CD4-positive, alpha-beta memory T cell (primary cell): Measurements from ENCODE around the gene PCDHA12. TPM values are rescaled to one million over a fixed set of nuclear protein-coding genes. Genes with fewer than 3 reads are reported as not detected.
A peak's percentile ranks its signal among the peaks of the same experiment; 100 is the strongest.
"Not testable (repeated sequence)": the region's sequence is repeated elsewhere in the genome, so short reads cannot be mapped to it uniquely, and the experiment has no call there.

Experiments used
- CTCF ChIA-PET: fragments of 350-600 bp; sonication (Branson Sonifier 250); formaldehyde crosslinking; loops from one replicate; lab custom pipeline; 2021; ENCODE audit warnings: inconsistent platforms; ENCODE audit not compliant: partially characterized antibody; lab: Charles Lee
- POLR2A ChIA-PET: fragments of 350-600 bp; sonication (Branson Sonifier 250); formaldehyde crosslinking; loops from one replicate; lab custom pipeline; 2021; ENCODE audit not compliant: partially characterized antibody; lab: Charles Lee
- DNase-seq, 5 donors: peaks; one replicate each; pipeline versions ENCODE4 v3.0.0 to v3.0.0-alpha.2; 2020 to 2022; ENCODE audit warnings: mixed read lengths in 1 of 5
- H3K27ac ChIP-seq: one replicate; pipeline ENCODE4 v1.7.0; 2013; ENCODE audit warnings: low read depth, low read length
- H3K27me3 ChIP-seq: 2 replicates; pipeline ENCODE4 v1.7.0; 2013; ENCODE audit warnings: mild to moderate bottlenecking, low read length, moderate library complexity; ENCODE audit not compliant: insufficient read depth
- H3K36me3 ChIP-seq: 2 replicates; pipeline ENCODE4 v1.7.0; 2013; ENCODE audit warnings: mild to moderate bottlenecking, low read length, moderate library complexity; ENCODE audit not compliant: insufficient read depth
- H3K4me1 ChIP-seq: 2 replicates; pipeline ENCODE4 v1.7.0; 2013; ENCODE audit warnings: mild to moderate bottlenecking, low read length, moderate library complexity; ENCODE audit not compliant: insufficient read depth
- H3K4me3 ChIP-seq, 2 donors: one replicate each; pipeline ENCODE4 v1.7.0; 2013; ENCODE audit warnings: low read length in 2 of 2, mild to moderate bottlenecking in 1 of 2
- H3K9me3 ChIP-seq, 2 donors: one replicate each; pipeline ENCODE4 v1.7.0; 2013; ENCODE audit warnings: low read length in 2 of 2, control low read depth in 1 of 2; ENCODE audit not compliant: control insufficient read depth in 1 of 2
- H3K27ac Mint-ChIP-seq, 7 donors: one replicate each; pipeline ENCODE4 v1.8.0; 2020 to 2021; ENCODE audit warnings: mixed read lengths in 7 of 7, mild to moderate bottlenecking in 6 of 7, inconsistent platforms in 3 of 7, moderate library complexity in 3 of 7
- H3K27me3 Mint-ChIP-seq, 2 donors: one replicate each; pipeline ENCODE4 v1.8.0; 2020 to 2021; ENCODE audit warnings: mixed read lengths in 2 of 2
- H3K36me3 Mint-ChIP-seq, 2 donors: one replicate each; pipeline ENCODE4 v1.8.0; 2020 to 2021; ENCODE audit warnings: mixed read lengths in 2 of 2, inconsistent platforms in 1 of 2, mild to moderate bottlenecking in 1 of 2
- H3K4me1 Mint-ChIP-seq, 4 donors: one replicate each; pipeline ENCODE4 v1.8.0; 2020 to 2021; ENCODE audit warnings: mixed read lengths in 4 of 4, mild to moderate bottlenecking in 1 of 4
- H3K4me3 Mint-ChIP-seq, 8 donors: one replicate each; pipeline ENCODE4 v1.8.0; 2020 to 2021; ENCODE audit warnings: mixed read lengths in 8 of 8, mild to moderate bottlenecking in 7 of 8, moderate library complexity in 6 of 8, inconsistent platforms in 3 of 8
- H3K9me3 Mint-ChIP-seq, 8 donors: one replicate each; pipeline ENCODE4 v1.8.0; 2020 to 2021; ENCODE audit warnings: mixed read lengths in 8 of 8, mild to moderate bottlenecking in 5 of 8, inconsistent platforms in 3 of 8, moderate library complexity in 1 of 8
- intact Hi-C: fragments of 100-400 bp; cut with micrococcal nuclease; formaldehyde crosslinking; loops from one replicate; pipeline ENCODE4 v1.15.1; 2023
- polyA plus RNA-seq, 2 donors: library from polyadenylated mRNA; unstranded; fragments of 300-500 nt; fragmentation: Illumina TruSeq; gene quantifications; one replicate each; pipeline ENCODE4 v1.2.3, GENCODE V29; 2021
- total RNA-seq, 2 experiments: library from RNA; stranded (reverse); gene quantifications; one replicate each; pipeline ENCODE4 v1.2.3, GENCODE V29; 2021

The PCDHA12 gene
- total and polyA plus RNA-seq, 4 experiments from 2014 or later: not detected

GRCh38 chr5:140869555-140869886 is 5.6 kb upstream of the PCDHA12 start:
- DNase-seq: no peak
- H3K27me3 Mint-ChIP-seq: peaks cover 11 to 17% of the 10 kb centered on the region in 2 donors
- H3K36me3 Mint-ChIP-seq: no peaks in the 10 kb centered on the region
- no peak overlapping the region for H3K27ac Mint-ChIP-seq
- ChIA-PET POLR2A (interaction anchor here (0.6 kb wide), 1 partner anchor 10 kb away, joined by 3 read pairs; no protein-coding TSS in a partner anchor), CTCF (no interaction called here)
- H3K4me3 ChIP-seq: no peak overlapping the region
- no peak overlapping the region for H3K27ac ChIP-seq
- H3K4me1 Mint-ChIP-seq: peaks cover 0 to 3% (median 0%) of the 10 kb centered on the region in 4 donors
- H3K36me3 ChIP-seq: no peaks in the 10 kb centered on the region
- peaks cover 3 to 40% (median 21%) of the 10 kb centered on the region in 8 donors for H3K9me3 Mint-ChIP-seq
- intact Hi-C loops: no loop called here
- H3K4me3 Mint-ChIP-seq: no peak overlapping the region
- H3K9me3 ChIP-seq: no peaks in the 10 kb centered on the region
- no peaks in the 10 kb centered on the region for H3K4me1 ChIP-seq
- no peaks in the 10 kb centered on the region for H3K27me3 ChIP-seq

GRCh38 chr5:140870221-140871201 is 4.6 kb upstream of the PCDHA12 start:
- Mint-ChIP-seq H3K27ac (no peak overlapping the region), H3K4me1 (peaks cover 0 to 3% (median 0%) of the 10 kb centered on the region in 4 donors), H3K9me3 (peaks cover 3 to 47% (median 27%) of the 10 kb centered on the region in 8 donors), H3K27me3 (peaks cover 11 to 17% of the 10 kb centered on the region in 2 donors), H3K4me3 (no peak overlapping the region), H3K36me3 (no peaks in the 10 kb centered on the region)
- intact Hi-C loops: no loop called here
- CTCF ChIA-PET: no interaction called here
- POLR2A ChIA-PET: interaction anchor here (0.6 kb wide), 1 partner anchor 11 kb away, joined by 3 read pairs; no protein-coding TSS in a partner anchor
- H3K36me3 ChIP-seq: no peaks in the 10 kb centered on the region
- H3K4me3 ChIP-seq: no peak overlapping the region
- H3K9me3 ChIP-seq: no peaks in the 10 kb centered on the region
- H3K27me3 ChIP-seq: no peaks in the 10 kb centered on the region
- no peak overlapping the region for H3K27ac ChIP-seq
- DNase-seq: no peak
- H3K4me1 ChIP-seq: no peaks in the 10 kb centered on the region

- intact Hi-C loops, H3K4me1 Mint-ChIP-seq, DNase-seq, H3K4me3 Mint-ChIP-seq, POLR2A ChIA-PET, H3K4me3 ChIP-seq, CTCF ChIA-PET, H3K9me3 ChIP-seq, H3K27ac ChIP-seq, H3K36me3 ChIP-seq, H3K4me1 ChIP-seq, H3K27ac Mint-ChIP-seq, H3K27me3 ChIP-seq, H3K36me3 Mint-ChIP-seq: not testable (repeated sequence)
- Mint-ChIP-seq H3K27me3 (peaks cover 17 to 23% of the 10 kb centered on the region in 2 donors), H3K9me3 (peaks cover 3 to 69% (median 47%) of the 10 kb centered on the region in 8 donors)
Observed at GRCh38 chr5:140876541-140877261, 1.6 kb downstream of the PCDHA12 start.

DNA sequence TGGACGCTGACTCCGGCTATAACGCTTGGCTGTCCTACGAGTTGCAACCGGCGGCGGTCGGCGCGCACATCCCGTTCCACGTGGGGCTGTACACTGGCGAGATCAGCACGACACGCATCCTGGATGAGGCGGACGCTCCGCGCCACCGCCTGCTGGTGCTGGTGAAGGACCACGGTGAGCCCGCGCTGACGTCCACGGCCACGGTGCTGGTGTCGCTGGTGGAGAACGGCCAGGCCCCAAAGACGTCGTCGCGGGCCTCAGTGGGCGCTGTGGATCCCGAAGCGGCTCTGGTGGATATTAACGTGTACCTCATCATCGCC is 2.1 kb downstream of the PCDHA12 start:
- peaks cover 0 to 2% of the 10 kb centered on the region in 2 donors for H3K36me3 Mint-ChIP-seq
- peaks cover 3 to 69% (median 46%) of the 10 kb centered on the region in 8 donors for H3K9me3 Mint-ChIP-seq
- Histone ChIP-seq H3K4me3 (no peak overlapping the region), H3K4me1 (no peaks in the 10 kb centered on the region), H3K9me3 (no peaks in the 10 kb centered on the region), H3K27ac (no peak overlapping the region), H3K27me3 (no peaks in the 10 kb centered on the region), H3K36me3 (no peaks in the 10 kb centered on the region)
- DNase-seq: no peak
- H3K4me1 Mint-ChIP-seq: no peaks in the 10 kb centered on the region
- POLR2A ChIA-PET: no interaction called here
- intact Hi-C loops: no loop called here
- peaks cover 19 to 23% of the 10 kb centered on the region in 2 donors for H3K27me3 Mint-ChIP-seq
- H3K4me3 Mint-ChIP-seq: no peak overlapping the region
- CTCF ChIA-PET: no interaction called here
- H3K27ac Mint-ChIP-seq: no peak overlapping the region

GRCh38 chr5:140881889-140882590 is 6.9 kb downstream of the PCDHA12 start, which contains the start of gene PCDHA13:
Gene PCDHA13, plus strand, starts transcription at chr5:140882124. Its CDS starts 145 bp downstream, at chr5:140882269.
- CTCF ChIA-PET: no interaction called here
- Histone ChIP-seq H3K4me1 (no peaks in the 10 kb centered on the region), H3K36me3 (no peaks in the 10 kb centered on the region), H3K9me3 (no peaks in the 10 kb centered on the region), H3K4me3 (no peak within 1 kb of the TSS), H3K27me3 (no peaks in the 10 kb centered on the region), H3K27ac (no peak within 1 kb of the TSS)
- H3K9me3 Mint-ChIP-seq: peaks cover 0 to 58% (median 40%) of the 10 kb centered on the region in 8 donors
- intact Hi-C loops: no loop called here
- H3K4me1 Mint-ChIP-seq: no peaks in the 10 kb centered on the region
- H3K4me3 Mint-ChIP-seq: peak within 1 kb of the TSS in 1 of 8 donors; percentile 5
- H3K27me3 Mint-ChIP-seq: peaks cover 16 to 17% of the 10 kb centered on the region in 2 donors
- H3K27ac Mint-ChIP-seq: no peak within 1 kb of the TSS
- POLR2A ChIA-PET: no interaction called here
- no peak for DNase-seq
- peaks cover 0 to 2% of the 10 kb centered on the region in 2 donors for H3K36me3 Mint-ChIP-seq

- ChIA-PET POLR2A (no interaction called here), CTCF (no interaction called here)
- no peak for DNase-seq
- H3K27ac Mint-ChIP-seq: no peak overlapping the region
- no peaks in the 10 kb centered on the region for H3K27me3 ChIP-seq
- no peaks in the 10 kb centered on the region for H3K9me3 ChIP-seq
- peaks cover 0 to 61% (median 41%) of the 10 kb centered on the region in 8 donors for H3K9me3 Mint-ChIP-seq
- no peaks in the 10 kb centered on the region for H3K36me3 ChIP-seq
- no peaks in the 10 kb centered on the region for H3K4me1 Mint-ChIP-seq
- no peak overlapping the region for H3K4me3 ChIP-seq
- H3K4me1 ChIP-seq: no peaks in the 10 kb centered on the region
- peaks cover 16 to 19% of the 10 kb centered on the region in 2 donors for H3K27me3 Mint-ChIP-seq
- peak overlapping the region in 1 of 8 donors; percentile 5 for H3K4me3 Mint-ChIP-seq
- H3K27ac ChIP-seq: no peak overlapping the region
- intact Hi-C loops: no loop called here
- peaks cover 0 to 2% of the 10 kb centered on the region in 2 donors for H3K36me3 Mint-ChIP-seq
Observed at GRCh38 chr5:140882591-140882899, 7.4 kb downstream of the PCDHA12 start.

DNA sequence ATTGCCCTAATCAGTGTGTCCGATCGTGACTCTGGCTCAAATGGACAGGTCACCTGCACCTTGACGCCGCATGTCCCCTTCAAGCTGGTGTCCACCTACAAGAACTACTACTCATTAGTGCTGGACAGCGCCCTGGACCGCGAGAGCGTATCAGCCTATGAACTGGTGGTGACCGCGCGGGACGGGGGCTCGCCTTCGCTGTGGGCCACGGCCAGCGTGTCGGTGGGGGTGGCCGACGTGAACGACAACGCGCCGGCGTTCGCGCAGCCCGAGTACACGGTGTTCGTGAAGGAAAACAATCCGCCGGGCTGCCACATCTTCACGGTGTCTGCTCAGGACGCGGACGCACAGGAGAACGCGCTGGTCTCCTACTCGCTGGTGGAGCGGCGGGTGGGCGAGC is 8.3 kb downstream of the PCDHA12 start:
- ChIA-PET CTCF (no interaction called here), POLR2A (no interaction called here)
- Mint-ChIP-seq H3K4me1 (no peaks in the 10 kb centered on the region), H3K36me3 (peaks cover 0 to 2% of the 10 kb centered on the region in 2 donors), H3K9me3 (peaks cover 0 to 61% (median 40%) of the 10 kb centered on the region in 8 donors), H3K27me3 (peaks cover 16 to 19% of the 10 kb centered on the region in 2 donors), H3K4me3 (no peak overlapping the region), H3K27ac (peak overlapping the region in 1 of 7 donors; percentile 8)
- H3K36me3 ChIP-seq: no peaks in the 10 kb centered on the region
- DNase-seq: no peak
- no peaks in the 10 kb centered on the region for H3K27me3 ChIP-seq
- intact Hi-C loops: no loop called here
- H3K4me3 ChIP-seq: no peak overlapping the region
- H3K27ac ChIP-seq: no peak overlapping the region
- H3K9me3 ChIP-seq: no peaks in the 10 kb centered on the region
- H3K4me1 ChIP-seq: no peaks in the 10 kb centered on the region
